BLaER1 (cell line): ENCODE measurements around the gene PTPRCAP.

ENCODE experiments used
- H3K27ac ChIP-seq: shearing (Covaris generic); formaldehyde crosslinking; 2 replicates; pipeline ENCODE4 v1.8.1; 2022
- H3K27me3 ChIP-seq: shearing (Covaris generic); formaldehyde crosslinking; 2 replicates; pipeline ENCODE4 v1.8.1; 2022
- H3K36me3 ChIP-seq: shearing (Covaris generic); formaldehyde crosslinking; 2 replicates; pipeline ENCODE4 v1.8.1; 2022
- H3K4me1 ChIP-seq: shearing (Covaris generic); formaldehyde crosslinking; 2 replicates; pipeline ENCODE4 v1.8.1; 2022
- H3K4me2 ChIP-seq: shearing (Covaris generic); formaldehyde crosslinking; 2 replicates; pipeline ENCODE4 v1.8.1; 2022
- H3K4me3 ChIP-seq: shearing (Covaris generic); formaldehyde crosslinking; 2 replicates; pipeline ENCODE4 v1.8.1; 2022
- H3K9ac ChIP-seq: shearing (Covaris generic); formaldehyde crosslinking; 2 replicates; pipeline ENCODE4 v1.8.1; 2022
- H3K9me3 ChIP-seq: shearing (Covaris generic); formaldehyde crosslinking; 2 replicates; pipeline ENCODE4 v1.8.1; 2022
- H4K20me1 ChIP-seq: shearing (Covaris generic); formaldehyde crosslinking; 2 replicates; pipeline ENCODE4 v1.8.1; 2022
- Cebpa-rat ChIP-seq: shearing (Covaris generic); IDR thresholded peaks from 2 replicates; pipeline ENCODE4 v1.8.1; 2022

PTPRCAP gene

GRCh38 chr11:67464411-67465188, 27.1 kb upstream of the PTPRCAP start:
- H3K27ac ChIP-seq = peak overlapping the region; percentile 95
- H3K4me2 ChIP-seq = peak overlapping the region; percentile 97
- no peak for TF ChIP-seq Cebpa-rat

DNA sequence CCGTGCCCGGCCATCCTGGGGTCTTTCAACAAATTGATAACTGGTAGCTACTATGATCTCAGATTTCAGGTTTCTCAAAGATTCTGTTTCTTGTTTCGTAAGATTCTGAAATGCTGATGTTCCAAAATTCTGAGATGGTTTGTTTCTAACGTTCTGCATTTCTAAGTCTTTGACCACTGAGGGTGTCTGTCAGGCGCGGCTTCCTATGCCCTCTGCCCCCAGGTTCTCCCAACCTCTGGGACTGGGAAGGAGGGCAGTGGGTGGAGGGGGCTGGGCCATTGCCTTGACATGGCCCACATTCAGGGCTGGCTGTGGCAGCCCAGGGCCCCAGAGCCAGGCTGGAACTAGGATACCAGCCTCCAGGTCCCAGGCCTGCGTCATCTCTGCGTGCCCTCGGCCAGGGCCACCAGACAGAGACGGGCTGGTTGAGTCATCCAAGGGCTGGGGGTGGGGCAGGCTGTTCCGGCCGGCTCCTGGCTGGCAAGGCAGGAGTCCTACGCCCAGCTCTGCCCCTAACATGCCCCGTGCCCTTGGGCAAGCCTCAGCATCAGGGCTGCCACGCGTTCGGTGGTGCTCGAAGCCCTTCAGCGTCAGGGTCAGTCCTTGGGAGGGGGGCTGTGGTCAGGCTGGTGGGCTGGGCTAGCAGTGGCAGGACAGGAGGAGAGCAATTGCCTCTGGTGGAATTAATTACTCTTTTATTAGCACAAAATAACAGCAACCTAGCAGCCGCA, 26.4 kb upstream of the PTPRCAP start:
- Histone ChIP-seq H3K9me3 (no peaks in the 10 kb centered on the region), H3K27me3 (no peaks in the 10 kb centered on the region), H3K4me2 (peak overlapping the region; percentile 87), H3K36me3 (no peaks in the 10 kb centered on the region), H3K9ac (peak overlapping the region; percentile 64), H3K4me1 (peaks cover 68% of the 10 kb centered on the region), H3K4me3 (peak overlapping the region; percentile 74), H4K20me1 (no peaks in the 10 kb centered on the region), H3K27ac (peak overlapping the region; percentile 82)
- TF ChIP-seq Cebpa-rat = no peak

More at GRCh38 chr11:67464411-67465188, 27.1 kb upstream of the PTPRCAP start:
- Histone ChIP-seq H3K27me3 (no peaks in the 10 kb centered on the region), H3K36me3 (no peaks in the 10 kb centered on the region), H3K9me3 (no peaks in the 10 kb centered on the region), H3K9ac (peak overlapping the region; percentile 86), H4K20me1 (no peaks in the 10 kb centered on the region), H3K4me1 (peaks cover 64% of the 10 kb centered on the region), H3K4me3 (peak overlapping the region; percentile 74)

DNA sequence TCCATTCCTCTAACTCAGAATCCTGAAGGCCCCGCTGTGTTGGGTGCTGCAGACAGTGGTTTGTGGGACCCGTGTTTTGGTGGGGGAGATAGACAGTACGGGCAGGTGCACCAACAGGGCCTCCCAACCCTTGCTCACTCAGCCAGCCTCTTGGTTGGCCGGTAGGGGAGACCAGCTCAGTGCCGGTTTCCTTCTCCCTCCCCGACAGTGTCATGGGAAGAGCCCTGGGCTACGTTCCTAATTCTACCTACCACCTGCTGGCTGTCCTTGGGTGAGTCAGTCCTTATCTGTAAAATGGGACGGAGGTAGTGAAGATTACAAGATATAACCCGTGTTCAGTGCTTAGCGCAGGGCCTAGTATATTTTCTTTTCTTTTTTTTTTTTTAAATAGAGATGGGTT, 25.7 kb upstream of the PTPRCAP start:
- TF ChIP-seq Cebpa-rat = no peak
- Histone ChIP-seq H3K9ac (no peak overlapping the region), H4K20me1 (no peaks in the 10 kb centered on the region), H3K4me1 (peaks cover 66% of the 10 kb centered on the region), H3K9me3 (no peaks in the 10 kb centered on the region), H3K4me2 (no peak overlapping the region), H3K36me3 (no peaks in the 10 kb centered on the region), H3K4me3 (no peak overlapping the region), H3K27ac (no peak overlapping the region), H3K27me3 (no peaks in the 10 kb centered on the region)

- Histone ChIP-seq H3K4me1 (peaks cover 23% of the 10 kb centered on the region), H3K36me3 (no peaks in the 10 kb centered on the region), H3K4me2 (no peak overlapping the region), H3K9ac (no peak overlapping the region), H3K9me3 (no peaks in the 10 kb centered on the region), H3K27ac (no peak overlapping the region), H3K27me3 (no peaks in the 10 kb centered on the region), H4K20me1 (no peaks in the 10 kb centered on the region), H3K4me3 (no peak overlapping the region)
- no peak for TF ChIP-seq Cebpa-rat
Observed at GRCh38 chr11:67458266-67458665, 20.8 kb upstream of the PTPRCAP start.

DNA sequence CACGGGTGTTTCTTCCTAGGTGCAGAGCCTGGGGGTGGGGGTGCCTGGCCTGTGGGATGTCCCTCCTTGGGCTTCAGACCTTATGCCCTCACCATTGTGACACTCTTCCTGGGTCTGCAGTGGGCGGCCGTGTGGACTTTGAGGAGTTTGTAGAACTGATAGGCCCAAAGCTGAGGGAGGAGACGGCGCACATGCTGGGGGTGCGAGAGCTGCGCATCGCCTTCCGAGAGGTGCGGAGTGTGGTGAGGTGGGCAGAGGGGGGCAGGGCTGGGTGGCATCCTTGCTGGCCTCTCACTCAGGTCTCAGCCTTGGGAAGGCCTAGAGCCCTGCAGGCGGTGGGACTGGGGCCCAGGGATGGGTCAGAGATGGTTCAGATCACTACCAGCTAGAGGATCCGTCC, 20.0 kb upstream of the PTPRCAP start:
- Histone ChIP-seq H3K4me2 (no peak overlapping the region), H4K20me1 (no peaks in the 10 kb centered on the region), H3K9ac (no peak overlapping the region), H3K36me3 (no peaks in the 10 kb centered on the region), H3K4me1 (peaks cover 17% of the 10 kb centered on the region), H3K27ac (no peak overlapping the region), H3K27me3 (no peaks in the 10 kb centered on the region), H3K4me3 (no peak overlapping the region), H3K9me3 (no peaks in the 10 kb centered on the region)
- TF ChIP-seq Cebpa-rat = no peak

DNA sequence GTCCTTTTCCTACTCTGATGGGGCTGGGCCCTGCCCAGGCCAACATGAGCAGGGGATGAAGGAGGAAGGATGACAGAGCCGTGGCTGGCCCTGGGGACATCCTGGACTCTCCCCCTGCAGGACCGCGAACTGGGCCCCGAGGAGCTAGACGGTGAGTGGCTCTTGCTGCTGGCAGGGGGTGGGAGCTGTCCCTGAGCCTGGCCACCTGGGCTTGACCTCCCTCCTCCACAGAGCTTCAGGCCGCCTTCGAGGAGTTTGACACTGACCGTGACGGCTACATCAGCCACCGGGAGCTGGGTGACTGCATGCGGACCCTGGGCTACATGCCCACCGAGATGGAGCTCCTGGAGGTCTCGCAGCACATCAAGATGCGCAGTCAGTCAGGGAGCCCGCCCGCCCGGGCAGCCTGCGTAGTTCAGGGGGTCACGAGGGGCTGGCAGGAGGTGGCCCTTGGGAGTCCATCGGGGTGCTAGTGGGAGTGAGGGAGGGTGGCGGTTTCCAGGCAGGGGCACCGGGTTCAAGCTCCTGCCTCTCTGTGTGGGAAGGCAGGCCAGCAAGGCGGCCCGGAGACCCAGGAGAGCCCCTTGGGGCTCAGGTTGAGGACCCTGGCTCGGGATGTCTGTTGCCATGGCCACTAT, 18.7 kb upstream of the PTPRCAP start:
- Histone ChIP-seq H3K4me3 (no peak overlapping the region), H3K4me1 (peaks cover 27% of the 10 kb centered on the region), H3K9ac (no peak overlapping the region)

GRCh38 chr11:67455054-67455453, 17.6 kb upstream of the PTPRCAP start, which contains the start of gene CABP4:
Gene CABP4, plus strand, starts transcription at chr11:67455354. Its CDS starts 70 bp downstream, at chr11:67455424.
- Histone ChIP-seq H3K4me2 (no peak within 1 kb of the TSS), H3K27me3 (no peaks in the 10 kb centered on the region), H3K4me3 (no peak within 1 kb of the TSS), H3K4me1 (peaks cover 32% of the 10 kb centered on the region), H4K20me1 (no peaks in the 10 kb centered on the region), H3K27ac (peak within 1 kb of the TSS; percentile 18), H3K9me3 (no peaks in the 10 kb centered on the region), H3K9ac (no peak within 1 kb of the TSS), H3K36me3 (no peaks in the 10 kb centered on the region)
- no peak for TF ChIP-seq Cebpa-rat

More for the DNA sequence above, 18.7 kb upstream of the PTPRCAP start:
- Histone ChIP-seq H4K20me1 (no peaks in the 10 kb centered on the region), H3K9me3 (no peaks in the 10 kb centered on the region), H3K36me3 (no peaks in the 10 kb centered on the region), H3K27me3 (no peaks in the 10 kb centered on the region), H3K27ac (no peak overlapping the region), H3K4me2 (no peak overlapping the region)
- no peak for TF ChIP-seq Cebpa-rat

DNA sequence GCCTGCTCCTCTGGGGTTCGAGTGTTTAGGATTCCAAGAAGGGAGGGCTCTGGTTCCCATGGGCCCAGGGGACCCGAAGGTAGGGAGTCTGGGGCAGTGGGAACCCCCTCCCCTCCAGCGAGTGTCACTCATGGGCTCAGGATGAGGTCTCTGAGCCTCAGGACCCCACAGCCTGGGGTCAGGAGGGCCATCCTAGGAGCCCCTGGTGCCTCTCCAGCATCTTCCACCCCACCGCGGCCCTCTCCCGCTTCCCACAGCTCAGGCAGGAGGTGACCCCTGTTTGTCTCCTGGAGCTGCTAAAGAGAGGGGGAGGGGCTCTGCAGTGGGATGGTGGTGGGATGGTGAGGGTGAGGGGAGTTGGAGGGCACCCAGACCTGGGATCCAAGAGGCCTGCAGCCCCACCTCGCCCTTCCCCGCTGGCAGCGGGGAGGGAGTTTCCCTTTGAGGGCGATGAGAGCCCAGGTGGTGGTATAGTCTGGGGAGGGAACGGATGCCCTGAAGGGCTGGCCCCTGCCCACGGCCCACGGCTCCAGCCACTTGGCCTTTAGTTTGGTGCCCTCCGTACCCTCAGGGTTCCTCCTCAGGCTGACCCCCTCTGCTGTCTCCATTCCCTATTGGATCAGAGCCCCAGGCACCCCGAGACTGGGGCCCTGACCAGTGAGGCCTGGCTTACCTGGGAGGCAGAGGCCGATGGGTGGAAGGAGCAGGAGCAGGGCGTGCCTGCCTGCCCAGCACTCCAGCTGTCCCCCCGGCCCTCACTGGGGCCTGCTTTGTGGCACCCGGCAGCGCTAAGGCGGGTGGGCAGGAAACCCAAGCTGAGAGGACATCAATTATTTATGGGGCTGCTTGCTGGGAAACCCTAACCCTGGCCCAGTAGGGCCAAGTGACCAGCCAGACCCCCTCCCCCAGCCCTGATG, 16.6 kb upstream of the PTPRCAP start:
- Histone ChIP-seq H3K27ac (peak overlapping the region; percentile 18; the same call in 1 of the 2 replicates), H4K20me1 (no peaks in the 10 kb centered on the region), H3K4me1 (peaks cover 32% of the 10 kb centered on the region), H3K4me3 (no peak overlapping the region), H3K4me2 (no peak overlapping the region), H3K36me3 (no peaks in the 10 kb centered on the region), H3K27me3 (no peaks in the 10 kb centered on the region), H3K9me3 (no peaks in the 10 kb centered on the region), H3K9ac (no peak overlapping the region)
- TF ChIP-seq Cebpa-rat = no peak
